Pancreas (tissue), 10 donors: ENCODE results near the gene SRSF4. TPM values are rescaled to one million over a fixed set of nuclear protein-coding genes. Genes with fewer than 3 reads are reported as not detected.

Source experiments
- ATAC-seq, 4 donors: fragments of 200-7000 bp; cut with Tn5 transposase; one replicate each; pipeline versions ENCODE4 v1.8.0 to v1.9.1; 2020; ENCODE audit warnings: mild to moderate bottlenecking in 4 of 4, moderate library complexity in 4 of 4
- DNase-seq, 6 donors: peaks; one replicate each; pipeline ENCODE4 v3.0.0-alpha.2; 2020
- FAIRE-seq: peaks from 2 replicates; lab custom pipeline; 2012; peaks lifted over from hg19 to GRCh38; lab: Jason Lieb, UNC
- H3K27ac ChIP-seq, 4 donors: fragments of 200-600 bp; sonication (generic); 1 replicate in 3 of 4; 2 replicates in 1 of 4; pipeline versions ENCODE4 v1.5.0 to v1.8.0; 2020
- H3K27me3 ChIP-seq, 4 donors: fragments of 200-600 bp; one replicate each; pipeline ENCODE4 v1.8.0; 2021
- H3K36me3 ChIP-seq, 3 donors: fragments of 200-600 bp; sonication (generic) in 1 of 3; one replicate each; pipeline versions ENCODE4 v1.5.0 to v1.8.0; 2020 to 2021
- H3K4me1 ChIP-seq, 3 donors: fragments of 200-600 bp; one replicate each; pipeline ENCODE4 v1.8.0; 2021
- H3K4me3 ChIP-seq, 4 donors: fragments of 200-600 bp; sonication (generic) in 2 of 4; one replicate each; pipeline versions ENCODE4 v1.5.0 to v1.8.0; 2020 to 2021
- H3K9me3 ChIP-seq, 4 donors: fragments of 200-600 bp; one replicate each; pipeline ENCODE4 v1.8.0; 2021
- CTCF ChIP-seq, 4 donors: fragments of 200-600 bp; sonication (generic) in 3 of 4; IDR thresholded peaks; one replicate each; pipeline versions ENCODE4 v1.5.0 to v1.8.0; 2021; ENCODE audit warnings: antibody characterized with exemption in 4 of 4
- WGBS, 2 donors: extraction: QIAGEN DNeasy Blood & Tissue Kit; methylation state at CpG; one replicate each; pipeline ENCODE4 v1.1.7; 2013; 5-methylcytosine and 5-hydroxymethylcytosine counted together
- intact Hi-C, 3 donors: fragments of 100-400 bp; cut with DNase I; formaldehyde crosslinking; loops; one replicate each; pipeline versions ENCODE4 v1.11.1 to v1.14.2; 2022
- polyA plus RNA-seq, 2 donors: library from polyadenylated mRNA; stranded (reverse); fragments of 200-250 nt; gene quantifications; one replicate each; pipeline ENCODE4 v1.2.3, GENCODE V29; 2013
- total RNA-seq, 6 donors: library from RNA; stranded (reverse); fragmentation: NEBNext Ultra II Directional in 4 of 6; extraction: Animal tissue kit (Norgen Biotek cat#: 25700) in 4 of 6; gene quantifications; one replicate each; pipeline versions ENCODE4 v1.2.1 to v1.2.4, GENCODE V29; 2021 to 2023
- donor health status: healthy with polysubstance abuse.
- donor health status: DM: no; HTN: no; CAD: no; lungs with moderate emphysema.
- donor health status: DM: no; HTN: no; CAD: no.
- donor health status: control.
- donor health status: control.
- donor health status: Bipolar disorder and iron deficiency.
- donor health status: DM: yes; HTN: yes; CAD: no.
- donor health status: DM: no; HTN: no; CAD: no.
- donor health status: DM: no; HTN: no; CAD: no.
- donor health status: DM: yes; HTN: yes; CAD: no.

SRSF4 gene
- total and polyA plus RNA-seq, 8 donors: 22.6 to 72.6 (median 27.2) TPM

- Histone ChIP-seq H3K27ac (no peak overlapping the region), H3K4me3 (no peak overlapping the region), H3K9me3 (no peaks in the 10 kb centered on the region), H3K27me3 (no peaks in the 10 kb centered on the region), H3K4me1 (no peaks in the 10 kb centered on the region), H3K36me3 (no peaks in the 10 kb centered on the region)
- intact Hi-C loops: no loop called here
- FAIRE-seq (no peak), ATAC-seq (no peak), DNase-seq (no peak)
- no peak for TF ChIP-seq CTCF (IDR thresholded peaks at IDR 0.05)
- WGBS, 2 donors: 90 to 96% methylated on average over 3 of the region's 3 CpGs
Observed at GRCh38 chr1:29221296-29221695, 39.6 kb upstream of the SRSF4 start.

- Histone ChIP-seq H3K9me3 (no peaks in the 10 kb centered on the region), H3K27ac (no peak overlapping the region), H3K36me3 (peaks cover 0 to 18% (median 0%) of the 10 kb centered on the region in 3 donors), H3K4me3 (no peak overlapping the region), H3K4me1 (no peaks in the 10 kb centered on the region), H3K27me3 (no peaks in the 10 kb centered on the region)
- no peak for TF ChIP-seq CTCF (IDR thresholded peaks at IDR 0.05)
- ATAC-seq (no peak), DNase-seq (no peak), FAIRE-seq (no peak)
- WGBS, 2 donors: 60 to 80% methylated on average over 2 of the region's 2 CpGs
- intact Hi-C loops: no loop called here
Observed at GRCh38 chr1:29218223-29218622, 36.5 kb upstream of the SRSF4 start.

GRCh38 chr1:29217633-29218032 lies 35.9 kb upstream of the SRSF4 start:
- intact Hi-C loops: no loop called here
- Histone ChIP-seq H3K27me3 (no peaks in the 10 kb centered on the region), H3K4me3 (no peak overlapping the region), H3K9me3 (no peaks in the 10 kb centered on the region), H3K36me3 (peaks cover 0 to 24% (median 0%) of the 10 kb centered on the region in 3 donors), H3K4me1 (no peaks in the 10 kb centered on the region), H3K27ac (no peak overlapping the region)
- no peak for TF ChIP-seq CTCF (IDR thresholded peaks at IDR 0.05)
- DNase-seq: no peak
- FAIRE-seq: no peak
- no peak for ATAC-seq
- WGBS, 2 donors: 89% methylated on average over 2 of the region's 2 CpGs

- Histone ChIP-seq H3K4me3 (no peak overlapping the region), H3K27me3 (no peaks in the 10 kb centered on the region), H3K4me1 (no peaks in the 10 kb centered on the region), H3K27ac (no peak overlapping the region), H3K36me3 (peaks cover 0 to 25% (median 0%) of the 10 kb centered on the region in 3 donors), H3K9me3 (no peaks in the 10 kb centered on the region)
- intact Hi-C loops: no loop called here
- WGBS, 2 donors: 94 to 97% methylated on average over 5 of the region's 5 CpGs
- FAIRE-seq (no peak), DNase-seq (no peak), ATAC-seq (no peak)
- no peak for TF ChIP-seq CTCF (IDR thresholded peaks at IDR 0.05)
Observed at GRCh38 chr1:29213055-29213454, 31.4 kb upstream of the SRSF4 start.

- DNase-seq (no peak), FAIRE-seq (no peak), ATAC-seq (no peak)
- Histone ChIP-seq H3K4me1 (no peaks in the 10 kb centered on the region), H3K4me3 (no peak overlapping the region), H3K36me3 (peaks cover 0 to 25% (median 0%) of the 10 kb centered on the region in 3 donors), H3K9me3 (no peaks in the 10 kb centered on the region), H3K27me3 (no peaks in the 10 kb centered on the region), H3K27ac (no peak overlapping the region)
- 90 to 93% methylated on average over 12 of the region's 12 CpGs for WGBS, 2 donors
- intact Hi-C loops: no loop called here
- TF ChIP-seq CTCF (IDR thresholded peaks at IDR 0.05): no peak
Observed at GRCh38 chr1:29211086-29212030, 29.7 kb upstream of the SRSF4 start.
